H1 (cell line): ENCODE measurements around the gene PCNX4. TPM values are rescaled to one million over a fixed set of nuclear protein-coding genes. Genes with fewer than 3 reads are reported as not detected.

ENCODE experiments used
- TCF12 ChIP-seq: IDR thresholded peaks from 2 replicates; pipeline ENCODE4 v1.6.1; 2011; ENCODE audit warnings: low read depth, mild to moderate bottlenecking, low read length
- polyA plus RNA-seq, 7 experiments: library from polyadenylated mRNA; depleted of rRNA in 3 of 7; stranded (reverse) in 5 of 7; unstranded in 2 of 7; fragments of >200 nt in 5 of 7; fragments of 200-250 nt in 2 of 7; gene quantifications; 1 replicate in 5 of 7; 2 replicates in 1 of 7; 4 replicates in 1 of 7; pipeline versions ENCODE4 v1.2.1 to v1.2.3, GENCODE V29; 2011 to 2013; ENCODE audit warnings: missing spikeins in 2 of 7, mixed read lengths in 2 of 7
- total RNA-seq: library from RNA; stranded (reverse); fragmentation: NEBNext Ultra II Directional; extraction: Animal tissue kit (Norgen Biotek cat#: 25700); gene quantifications from 2 replicates; pipeline ENCODE4 v1.2.1, GENCODE V29; 2021
- TF ChIP-seq, protein P1 (sequence below): IDR thresholded peaks from 2 replicates; pipeline ENCODE4 v1.6.1; 2012; ENCODE audit warnings: inconsistent platforms

Gene PCNX4
- total and polyA plus RNA-seq, 2 of the 8 experiments (the other 6 are each of a cell fraction or from before 2014, with no cell fraction given) = 28.4 to 35.5 TPM

DNA sequence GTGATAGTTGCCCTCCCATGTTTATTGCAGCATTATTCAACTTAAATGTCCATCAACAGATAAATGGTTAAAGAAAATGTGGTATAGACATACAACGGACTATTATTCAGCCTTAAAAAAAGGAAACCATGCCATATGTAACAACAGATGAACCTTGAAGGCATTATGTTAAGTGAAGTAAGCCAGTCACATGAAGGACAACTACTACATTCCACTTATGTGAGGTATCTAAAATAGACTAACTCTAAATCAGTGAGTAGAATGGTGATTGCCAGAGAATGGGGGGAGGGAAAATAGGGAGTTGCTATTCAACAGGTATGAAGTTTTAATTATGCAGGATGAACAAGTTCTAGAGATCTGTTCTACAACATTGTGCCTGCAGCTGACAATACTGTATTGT is 10.1 kb downstream of the PCNX4 start (continued):
- TF ChIP-seq, protein P1, sequence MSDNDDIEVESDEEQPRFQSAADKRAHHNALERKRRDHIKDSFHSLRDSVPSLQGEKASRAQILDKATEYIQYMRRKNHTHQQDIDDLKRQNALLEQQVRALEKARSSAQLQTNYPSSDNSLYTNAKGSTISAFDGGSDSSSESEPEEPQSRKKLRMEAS = no peak
- no peak for TF ChIP-seq TCF12
- TF ChIP-seq, all 59 proteins: peak for 0
